MV-4-11 (cell line): ENCODE measurements around the gene STRA8.

Source experiments
- DNase-seq: peaks from one replicate; lab custom pipeline; 2025; lab: John Stamatoyannopoulos, UW

The STRA8 gene

GRCh38 chr7:135233570-135233969 is at the start of gene STRA8:
Gene STRA8 (plus strand): TSS chr7:135233838. CDS start chr7:135240525, 6,687 bp downstream.
- DNase-seq = no peak

GRCh38 chr7:135184254-135184841 is 49.3 kb upstream of the STRA8 start:
- DNase-seq = no peak

- no peak for DNase-seq
Observed at GRCh38 chr7:135185471-135186260, 48.0 kb upstream of the STRA8 start.

- no peak for DNase-seq
Observed at GRCh38 chr7:135186261-135186540, 47.4 kb upstream of the STRA8 start.

- no peak for DNase-seq
Observed at GRCh38 chr7:135186841-135187253, 46.8 kb upstream of the STRA8 start.

- DNase-seq = no peak
Observed at GRCh38 chr7:135188298-135188984, 45.2 kb upstream of the STRA8 start.

- DNase-seq = no peak
Observed at GRCh38 chr7:135189221-135189662, 44.4 kb upstream of the STRA8 start.

- no peak for DNase-seq
Observed at GRCh38 chr7:135189961-135190360, 43.7 kb upstream of the STRA8 start.

- DNase-seq = peak; percentile 38
Observed at GRCh38 chr7:135190703-135191102, 42.9 kb upstream of the STRA8 start.

DNA sequence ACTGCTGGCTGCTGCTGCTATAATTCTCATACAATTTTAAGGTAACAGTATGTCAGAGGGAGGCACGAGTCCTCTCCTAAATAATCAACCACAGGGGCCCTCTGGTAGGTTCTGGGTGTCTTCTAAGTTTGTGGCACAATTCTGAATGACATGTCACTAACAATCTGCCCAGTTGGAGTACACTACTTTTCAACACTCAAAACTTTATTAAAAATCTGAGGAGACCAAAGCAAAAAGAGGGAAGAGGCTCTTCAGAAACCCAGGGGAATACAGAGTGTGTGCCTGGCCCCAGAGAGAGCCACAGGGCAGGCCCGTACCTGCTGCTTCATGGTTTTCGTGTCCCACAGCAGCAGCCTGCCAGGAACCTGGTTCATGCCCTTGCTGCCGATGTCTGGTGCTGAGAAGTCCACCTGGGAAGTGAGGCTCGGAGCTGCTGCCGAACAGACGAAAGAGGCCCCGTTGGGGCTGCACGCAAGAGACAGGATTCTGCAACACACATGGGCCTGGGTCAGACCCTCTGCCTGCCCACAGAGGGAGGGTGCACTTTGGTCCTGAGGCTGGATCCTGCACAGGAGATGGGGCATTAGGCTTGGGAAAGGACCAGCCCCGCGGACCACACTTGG is 40.6 kb upstream of the STRA8 start:
- DNase-seq = no peak

GRCh38 chr7:135193615-135194081 is 40.0 kb upstream of the STRA8 start:
- DNase-seq = no peak

GRCh38 chr7:135194494-135195095 is 39.0 kb upstream of the STRA8 start:
- DNase-seq = no peak

- no peak for DNase-seq
Observed at GRCh38 chr7:135195156-135195555, 38.5 kb upstream of the STRA8 start.

GRCh38 chr7:135195968-135196629 is 37.5 kb upstream of the STRA8 start:
- no peak for DNase-seq

GRCh38 chr7:135197343-135197742 is 36.3 kb upstream of the STRA8 start:
- DNase-seq = no peak

DNA sequence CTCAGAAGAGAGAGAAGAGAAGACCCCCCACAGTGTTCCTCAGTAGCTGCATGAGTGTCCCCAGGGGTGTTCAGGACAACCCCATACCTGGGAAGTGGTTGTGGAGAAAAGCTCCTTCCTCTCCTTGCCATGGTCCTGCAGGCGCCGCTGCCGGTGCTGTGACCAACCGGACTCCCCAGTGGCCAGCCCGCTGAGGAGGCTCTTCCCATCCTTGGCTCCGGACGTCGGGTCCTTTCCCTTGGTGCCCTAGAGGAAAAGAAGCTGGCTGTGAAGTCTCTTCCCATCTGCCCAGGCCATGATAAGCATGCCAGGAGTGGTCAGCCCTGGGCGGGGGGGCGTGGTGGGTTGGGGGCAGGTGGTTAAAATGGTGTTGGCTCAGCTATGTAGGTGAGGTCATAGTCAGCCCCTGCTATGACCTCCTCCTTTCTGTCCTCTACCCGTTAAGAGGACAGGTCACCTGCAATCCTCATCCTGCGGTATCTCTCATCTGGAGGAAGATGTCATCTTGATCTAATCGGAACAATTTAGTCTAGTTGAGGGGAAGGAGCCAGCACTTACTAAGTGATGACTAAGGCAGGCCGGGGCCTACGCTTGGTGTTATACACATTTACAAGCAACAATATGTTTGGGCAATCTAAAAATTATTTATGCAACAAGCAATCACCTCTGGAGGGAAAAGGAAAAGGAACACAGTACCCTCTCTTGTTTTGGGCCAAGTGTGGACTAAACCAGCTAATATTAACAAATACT is 35.6 kb upstream of the STRA8 start:
- DNase-seq = no peak

GRCh38 chr7:135199439-135199838 is 34.2 kb upstream of the STRA8 start:
- DNase-seq = no peak

- no peak for DNase-seq
Observed at GRCh38 chr7:135200821-135201331, 32.8 kb upstream of the STRA8 start.

DNA sequence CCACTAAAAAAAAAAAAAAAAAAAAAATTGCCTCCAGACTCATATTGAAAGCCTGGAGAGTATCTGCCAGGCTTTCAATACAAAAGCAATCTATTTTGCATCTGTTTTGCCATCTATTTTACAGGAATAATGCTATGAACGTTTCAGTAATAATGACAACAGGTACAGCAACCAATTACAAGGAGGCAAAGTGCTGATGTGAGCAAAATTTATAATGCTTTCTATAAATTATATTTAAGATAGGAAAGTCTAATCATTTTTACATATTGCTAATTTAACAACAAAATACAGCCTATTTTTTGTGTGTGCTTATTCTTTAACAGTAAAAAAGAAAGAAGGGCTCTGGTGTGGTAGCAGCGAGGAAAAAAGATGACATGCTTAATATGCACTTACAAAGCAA is 32.3 kb upstream of the STRA8 start:
- no peak for DNase-seq

- DNase-seq = no peak
Observed at GRCh38 chr7:135204341-135204749, 29.3 kb upstream of the STRA8 start.

DNA sequence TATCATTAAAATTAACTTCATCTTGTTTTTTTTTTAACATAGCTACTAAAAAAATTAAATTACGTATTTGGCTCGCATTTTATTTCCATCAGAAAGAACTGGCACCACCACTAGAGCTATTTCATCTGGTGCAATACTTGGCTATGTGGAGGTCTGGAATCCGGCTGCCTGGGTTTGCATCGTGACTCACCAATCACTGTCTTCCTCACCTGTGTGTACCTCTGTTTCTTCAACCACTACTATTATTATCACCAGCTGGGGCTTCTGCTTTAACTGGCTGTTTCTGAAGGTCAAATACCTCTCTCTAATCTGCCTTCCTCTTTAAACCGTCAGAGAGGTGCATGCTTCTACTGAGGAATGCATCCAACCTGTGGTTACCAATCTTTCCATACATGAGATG is 28.8 kb upstream of the STRA8 start:
- DNase-seq = no peak
